G401 (cell line): ENCODE measurements around the gene PTPRG. TPM values are rescaled to one million over a fixed set of nuclear protein-coding genes. Genes with fewer than 3 reads are reported as not detected.

Experiments
- DNase-seq: peaks from one replicate; pipeline ENCODE4 v3.0.0-alpha.2; 2015; ENCODE audit warnings: low spot score
- in situ Hi-C: cut with HindIII; loops from 2 replicates; pipeline ENCODE4 v1.10.0; 2016; ENCODE audit warnings: low sequenced_read_pairs, mixed read lengths
- total RNA-seq: library from RNA; depleted of rRNA; stranded (reverse); fragments of >200 nt; shearing (Covaris generic); gene quantifications from 2 replicates; pipeline ENCODE4 v1.2.3, GENCODE V29; 2014

The PTPRG gene
- total RNA-seq, 1 experiment from 2014 or later = 1.4 TPM

DNA sequence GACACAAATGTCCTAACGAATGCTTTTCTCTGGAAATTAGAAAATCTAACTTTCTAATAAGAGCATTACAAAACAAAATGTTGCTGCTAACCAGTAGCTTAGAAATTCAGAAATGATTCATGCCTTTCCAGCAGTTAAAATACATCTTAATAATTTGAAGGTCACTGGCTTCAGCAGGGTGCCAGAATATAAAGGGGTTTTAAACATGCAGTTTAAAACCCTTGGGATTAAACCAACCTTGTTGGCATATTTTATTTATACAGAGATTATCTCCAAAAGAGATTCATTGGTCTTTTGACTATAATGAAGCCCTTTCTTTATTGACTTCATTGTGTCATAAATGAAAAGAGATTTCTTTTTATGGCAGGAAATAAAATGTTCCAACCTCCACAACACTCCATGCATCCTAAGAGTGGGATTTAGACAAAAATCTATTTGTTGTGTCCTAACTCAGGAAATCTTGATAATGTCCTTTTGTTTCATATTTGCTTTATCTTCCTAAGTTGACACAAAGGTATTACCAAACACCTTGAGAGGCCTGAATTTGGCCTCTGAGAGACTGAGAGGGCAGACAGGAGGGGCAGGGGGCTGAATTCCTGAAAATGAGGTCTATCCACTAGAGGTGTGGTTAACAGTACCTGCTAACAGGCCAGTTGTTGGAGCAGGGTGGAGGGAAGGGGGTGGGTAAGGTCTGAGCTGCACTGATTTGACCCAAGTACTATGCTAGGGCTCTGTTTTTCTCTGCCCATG, 687.5 kb downstream of the PTPRG start:
- in situ Hi-C loops = no loop called here
- DNase-seq = no peak

- no peak for DNase-seq
- in situ Hi-C loops = no loop called here
Observed at GRCh38 chr3:62249484-62249776, 688.1 kb downstream of the PTPRG start.

GRCh38 chr3:62249855-62250543, 688.6 kb downstream of the PTPRG start:
- no peak for DNase-seq
- in situ Hi-C loops = no loop called here

GRCh38 chr3:62252438-62253157, 691.2 kb downstream of the PTPRG start:
- no peak for DNase-seq
- in situ Hi-C loops = no loop called here

DNA sequence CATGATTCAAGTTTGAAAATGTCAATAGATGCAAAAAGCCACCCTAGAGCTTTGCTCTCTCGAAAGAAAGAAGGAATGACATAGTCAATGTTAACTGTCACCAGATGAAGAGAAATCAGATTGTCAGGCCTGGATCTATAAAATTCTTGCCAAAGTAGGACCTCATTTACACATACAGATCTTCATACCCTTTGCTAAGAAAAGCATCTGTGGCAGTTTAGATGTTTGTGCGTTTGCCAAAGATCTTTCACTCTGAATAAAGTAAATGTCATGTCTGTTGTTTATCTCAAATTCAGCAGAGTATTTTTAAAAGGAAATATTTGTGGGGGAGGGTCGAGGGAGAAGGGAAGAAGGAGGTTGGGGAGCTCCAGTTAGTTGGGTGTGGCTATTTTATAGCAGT, 692.6 kb downstream of the PTPRG start:
- in situ Hi-C loops = no loop called here
- no peak for DNase-seq

GRCh38 chr3:62255758-62256157, 694.4 kb downstream of the PTPRG start:
- in situ Hi-C loops = no loop called here
- DNase-seq = no peak

- DNase-seq = no peak
- in situ Hi-C loops = no loop called here
Observed at GRCh38 chr3:62259924-62260323, 698.6 kb downstream of the PTPRG start.

DNA sequence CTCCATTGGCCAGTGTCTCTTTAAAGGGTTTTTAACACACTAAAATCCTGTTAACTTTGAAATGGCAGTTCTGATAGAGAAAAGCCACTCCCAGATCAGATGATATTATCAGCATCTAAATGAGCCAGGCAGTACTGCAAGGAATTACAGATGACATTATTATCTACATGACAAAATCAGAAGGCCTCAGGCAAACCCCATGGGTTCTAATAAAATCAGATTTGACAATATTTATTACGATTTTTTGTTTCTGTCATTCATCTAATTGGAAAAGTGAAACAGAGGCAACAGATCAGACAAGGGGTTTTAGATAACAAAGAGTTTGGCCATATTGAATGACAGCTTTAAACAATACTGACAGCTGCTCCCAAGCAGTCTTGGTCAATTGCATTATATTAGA, 699.3 kb downstream of the PTPRG start:
- in situ Hi-C loops = no loop called here
- no peak for DNase-seq

- DNase-seq = no peak
- in situ Hi-C loops = no loop called here
Observed at GRCh38 chr3:62261121-62261520, 699.8 kb downstream of the PTPRG start.

- DNase-seq = no peak
- in situ Hi-C loops = no loop called here
Observed at GRCh38 chr3:62261736-62262135, 700.4 kb downstream of the PTPRG start.

GRCh38 chr3:62265528-62265927, 704.2 kb downstream of the PTPRG start:
- in situ Hi-C loops = no loop called here

GRCh38 chr3:62266668-62267283, 705.4 kb downstream of the PTPRG start:
- DNase-seq = no peak

More at GRCh38 chr3:62265528-62265927, 704.2 kb downstream of the PTPRG start:
- no peak for DNase-seq

DNA sequence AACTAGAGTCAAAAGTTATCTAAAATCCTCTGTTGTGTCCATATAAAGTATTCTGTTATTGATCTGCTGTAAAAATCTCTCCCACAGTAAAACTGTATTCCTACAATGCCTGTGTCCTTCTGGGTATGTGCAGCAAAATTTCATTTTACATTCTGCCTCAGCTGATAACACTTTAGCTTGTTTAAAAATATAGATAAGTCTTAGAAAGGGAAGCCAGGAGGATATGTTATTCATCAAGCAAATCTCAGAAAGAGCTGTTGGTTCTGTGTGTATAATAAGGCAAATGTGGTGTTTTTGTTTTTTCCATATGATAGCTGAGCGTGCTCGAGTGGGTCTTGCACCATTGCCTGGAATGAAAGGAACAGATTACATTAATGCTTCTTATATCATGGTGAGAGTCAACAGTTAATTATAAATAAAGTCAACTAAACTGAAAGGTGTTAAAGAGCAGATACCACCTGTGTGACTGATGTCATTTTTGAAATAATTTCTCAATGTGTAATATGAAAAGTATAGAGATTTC, 715.3 kb downstream of the PTPRG start:
- DNase-seq = no peak
- in situ Hi-C loops = no loop called here

More at GRCh38 chr3:62266668-62267283, 705.4 kb downstream of the PTPRG start:
- in situ Hi-C loops = no loop called here

DNA sequence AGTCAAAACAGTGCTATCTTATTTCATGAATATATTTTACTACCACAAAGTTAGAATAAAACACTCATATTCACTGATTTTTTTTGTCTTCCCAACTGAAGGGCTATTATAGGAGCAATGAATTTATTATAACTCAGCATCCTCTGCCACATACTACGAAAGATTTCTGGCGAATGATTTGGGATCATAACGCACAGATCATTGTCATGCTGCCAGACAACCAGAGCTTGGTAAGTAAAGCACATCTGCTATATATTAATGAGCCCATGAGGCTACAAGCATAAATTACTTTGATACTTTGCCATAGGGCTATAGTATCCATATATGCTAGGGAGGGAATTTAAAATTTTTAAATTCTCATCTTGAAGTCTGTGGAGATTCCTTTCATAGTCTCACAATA, 716.1 kb downstream of the PTPRG start:
- in situ Hi-C loops = no loop called here
- no peak for DNase-seq

GRCh38 chr3:62277986-62278385, 716.6 kb downstream of the PTPRG start:
- DNase-seq = no peak
- in situ Hi-C loops = no loop called here

DNA sequence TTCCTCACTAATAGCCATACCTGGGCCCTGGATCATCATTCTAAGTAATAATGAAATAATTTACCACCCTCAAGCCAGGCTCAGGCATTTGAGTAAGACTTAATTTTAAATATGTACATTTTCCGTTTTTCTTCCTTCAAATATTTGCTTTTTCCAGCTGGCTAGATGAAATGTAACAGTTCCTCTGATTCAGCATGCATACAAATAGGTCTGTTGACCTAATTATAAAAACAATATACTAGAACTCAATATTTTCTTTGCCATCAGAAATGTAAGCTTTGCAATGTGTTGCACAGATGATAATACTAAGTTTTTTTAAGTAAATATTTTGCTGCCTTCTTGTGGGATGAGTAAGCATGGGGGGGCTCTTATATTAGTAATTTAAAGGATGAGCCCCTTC, 720.4 kb downstream of the PTPRG start:
- DNase-seq = no peak
- in situ Hi-C loops = no loop called here

DNA sequence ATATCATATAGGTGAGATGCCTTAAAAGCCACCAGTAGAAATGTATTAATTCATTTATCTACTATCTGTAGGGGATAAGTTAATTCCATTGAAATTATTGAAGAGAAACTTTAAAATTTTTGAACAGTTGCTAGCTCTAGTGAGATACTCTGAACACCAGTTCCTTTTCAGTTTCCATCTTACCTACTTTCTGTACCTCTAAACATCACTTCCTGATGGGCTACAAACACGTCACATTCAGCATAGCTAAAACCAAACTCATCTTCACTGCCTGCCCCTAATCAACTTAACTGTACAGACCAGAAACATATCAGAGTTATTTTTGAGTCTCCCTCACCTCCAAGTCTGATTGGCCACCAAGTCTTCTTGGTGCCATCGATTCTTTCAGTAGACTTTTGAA, 723.1 kb downstream of the PTPRG start:
- DNase-seq = no peak
- in situ Hi-C loops = no loop called here

GRCh38 chr3:62287392-62287927, 726.1 kb downstream of the PTPRG start:
- in situ Hi-C loops = no loop called here
- DNase-seq = no peak

- DNase-seq = no peak
- in situ Hi-C loops = no loop called here
Observed at GRCh38 chr3:62289922-62290321, 728.6 kb downstream of the PTPRG start.
